Ishikawa (cell line): ENCODE results near the gene MPST.

Experiments used
- CEBPB ChIP-seq: IDR thresholded peaks from 2 replicates; pipeline ENCODE4 v1.6.1; 2012
- CREB1 ChIP-seq: IDR thresholded peaks from 2 replicates; pipeline ENCODE4 v1.6.1; 2012; ENCODE audit warnings: low read depth
- EGR1 ChIP-seq: IDR thresholded peaks from 2 replicates; pipeline ENCODE4 v1.6.1; 2012
- EP300 ChIP-seq: IDR thresholded peaks from 2 replicates; pipeline ENCODE4 v1.6.1; 2012; ENCODE audit warnings: borderline replicate concordance
- FOXM1 ChIP-seq: IDR thresholded peaks from 2 replicates; pipeline ENCODE4 v1.6.1; 2012; ENCODE audit warnings: low read depth, borderline replicate concordance
- MAX ChIP-seq: IDR thresholded peaks from 2 replicates; pipeline ENCODE4 v1.6.1; 2012
- NFIC ChIP-seq: IDR thresholded peaks from 2 replicates; pipeline ENCODE4 v1.6.1; 2012
- RAD21 ChIP-seq: IDR thresholded peaks from 2 replicates; pipeline ENCODE4 v1.6.1; 2012; ENCODE audit warnings: low read depth
- TAF1 ChIP-seq: IDR thresholded peaks from 2 replicates; pipeline ENCODE4 v1.6.1; 2012; ENCODE audit warnings: low read depth, mild to moderate bottlenecking
- TCF12 ChIP-seq: IDR thresholded peaks from 2 replicates; pipeline ENCODE4 v1.6.1; 2012; ENCODE audit warnings: low read depth
- TEAD4 ChIP-seq: IDR thresholded peaks from 2 replicates; pipeline ENCODE4 v1.6.1; 2012
- USF1 ChIP-seq: IDR thresholded peaks from 2 replicates; pipeline ENCODE4 v1.6.1; 2012
- YY1 ChIP-seq: IDR thresholded peaks from 2 replicates; pipeline ENCODE4 v1.6.1; 2012; ENCODE audit warnings: low read depth
- ZBTB7A ChIP-seq: IDR thresholded peaks from 2 replicates; pipeline ENCODE4 v1.6.1; 2012; ENCODE audit warnings: low read depth
- TF ChIP-seq, protein P1 (sequence below): IDR thresholded peaks from 2 replicates; pipeline ENCODE4 v1.6.1; 2012; ENCODE audit warnings: low read depth, mild to moderate bottlenecking

Gene MPST

GRCh38 chr22:37025500-37026070, 6.0 kb downstream of the MPST start:
- TF ChIP-seq EP300 (no peak), NFIC (no peak), USF1 (no peak), ZBTB7A (no peak), CEBPB (no peak), MAX (no peak), FOXM1 (no peak), TAF1 (no peak), CREB1 (no peak), YY1 (no peak), TEAD4 (no peak), RAD21 (no peak), TCF12 (no peak), EGR1 (no peak)
- TF ChIP-seq, protein P1, sequence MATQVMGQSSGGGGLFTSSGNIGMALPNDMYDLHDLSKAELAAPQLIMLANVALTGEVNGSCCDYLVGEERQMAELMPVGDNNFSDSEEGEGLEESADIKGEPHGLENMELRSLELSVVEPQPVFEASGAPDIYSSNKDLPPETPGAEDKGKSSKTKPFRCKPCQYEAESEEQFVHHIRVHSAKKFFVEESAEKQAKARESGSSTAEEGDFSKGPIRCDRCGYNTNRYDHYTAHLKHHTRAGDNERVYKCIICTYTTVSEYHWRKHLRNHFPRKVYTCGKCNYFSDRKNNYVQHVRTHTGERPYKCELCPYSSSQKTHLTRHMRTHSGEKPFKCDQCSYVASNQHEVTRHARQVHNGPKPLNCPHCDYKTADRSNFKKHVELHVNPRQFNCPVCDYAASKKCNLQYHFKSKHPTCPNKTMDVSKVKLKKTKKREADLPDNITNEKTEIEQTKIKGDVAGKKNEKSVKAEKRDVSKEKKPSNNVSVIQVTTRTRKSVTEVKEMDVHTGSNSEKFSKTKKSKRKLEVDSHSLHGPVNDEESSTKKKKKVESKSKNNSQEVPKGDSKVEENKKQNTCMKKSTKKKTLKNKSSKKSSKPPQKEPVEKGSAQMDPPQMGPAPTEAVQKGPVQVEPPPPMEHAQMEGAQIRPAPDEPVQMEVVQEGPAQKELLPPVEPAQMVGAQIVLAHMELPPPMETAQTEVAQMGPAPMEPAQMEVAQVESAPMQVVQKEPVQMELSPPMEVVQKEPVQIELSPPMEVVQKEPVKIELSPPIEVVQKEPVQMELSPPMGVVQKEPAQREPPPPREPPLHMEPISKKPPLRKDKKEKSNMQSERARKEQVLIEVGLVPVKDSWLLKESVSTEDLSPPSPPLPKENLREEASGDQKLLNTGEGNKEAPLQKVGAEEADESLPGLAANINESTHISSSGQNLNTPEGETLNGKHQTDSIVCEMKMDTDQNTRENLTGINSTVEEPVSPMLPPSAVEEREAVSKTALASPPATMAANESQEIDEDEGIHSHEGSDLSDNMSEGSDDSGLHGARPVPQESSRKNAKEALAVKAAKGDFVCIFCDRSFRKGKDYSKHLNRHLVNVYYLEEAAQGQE: no peak

GRCh38 chr22:37026325-37026724, 6.8 kb downstream of the MPST start:
- TF ChIP-seq TEAD4 (no peak), EP300 (no peak), CREB1 (no peak), EGR1 (no peak), TAF1 (no peak), YY1 (no peak), TCF12 (no peak)

GRCh38 chr22:37027556-37027955, 8.0 kb downstream of the MPST start:
- TF ChIP-seq RAD21: no peak
- TF ChIP-seq NFIC: no peak
- no peak for TF ChIP-seq EGR1
- no peak for TF ChIP-seq EP300
- TF ChIP-seq TCF12: no peak
- no peak for TF ChIP-seq FOXM1
- TF ChIP-seq USF1: no peak
- no peak for TF ChIP-seq TAF1
- no peak for TF ChIP-seq CEBPB
- TF ChIP-seq TEAD4: no peak
- TF ChIP-seq, protein P1: no peak
- TF ChIP-seq YY1: no peak
- no peak for TF ChIP-seq ZBTB7A
- no peak for TF ChIP-seq MAX
- no peak for TF ChIP-seq CREB1

- TF ChIP-seq TAF1 (no peak), USF1 (no peak), EGR1 (no peak), ZBTB7A (no peak), TCF12 (no peak), EP300 (no peak), CREB1 (no peak), MAX (no peak), RAD21 (no peak), TEAD4 (no peak), YY1 (no peak), CEBPB (no peak)
Measured at GRCh38 chr22:37028692-37029674, 9.4 kb downstream of the MPST start.
